OCI-LY1 (cell line): ENCODE data around the gene DOCK2.

Experiments
- EZH2 ChIP-seq: fragments of 200-600 bp; sonication (generic), shearing (Covaris generic); IDR thresholded peaks from 2 replicates; pipeline ENCODE4 v1.8.0; 2017; ENCODE audit warnings: borderline replicate concordance, mixed run types, mild to moderate bottlenecking, antibody characterized with exemption, low read length, moderate library complexity, mixed read lengths
- TF ChIP-seq, protein P1 (sequence below): fragments of 200-600 bp; sonication (generic), shearing (Covaris generic); IDR thresholded peaks from 2 replicates; pipeline ENCODE4 v1.5.1; 2017; ENCODE audit warnings: mild to moderate bottlenecking, antibody characterized with exemption, low read length, moderate library complexity, mixed read lengths

DNA sequence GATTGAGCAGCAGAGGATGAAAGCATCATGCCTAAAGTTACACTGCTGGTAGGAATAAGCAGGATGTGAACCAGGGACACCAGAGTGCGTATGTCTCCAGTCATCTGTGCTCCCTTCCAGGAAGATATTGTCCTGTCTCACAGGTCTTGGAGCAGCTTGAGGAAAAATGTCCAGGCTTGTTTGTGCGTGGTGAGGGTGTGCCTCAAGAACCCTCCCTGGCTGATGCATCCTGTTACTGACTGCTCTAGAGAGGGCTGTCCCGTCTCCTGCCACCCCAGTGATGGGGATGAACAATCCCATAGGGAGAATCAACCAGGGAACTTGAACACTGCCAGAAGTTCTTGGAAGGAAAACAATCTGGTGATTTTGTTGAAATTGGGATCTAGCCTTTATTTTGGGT lies 211.2 kb downstream of the DOCK2 start:
- TF ChIP-seq, protein P1, sequence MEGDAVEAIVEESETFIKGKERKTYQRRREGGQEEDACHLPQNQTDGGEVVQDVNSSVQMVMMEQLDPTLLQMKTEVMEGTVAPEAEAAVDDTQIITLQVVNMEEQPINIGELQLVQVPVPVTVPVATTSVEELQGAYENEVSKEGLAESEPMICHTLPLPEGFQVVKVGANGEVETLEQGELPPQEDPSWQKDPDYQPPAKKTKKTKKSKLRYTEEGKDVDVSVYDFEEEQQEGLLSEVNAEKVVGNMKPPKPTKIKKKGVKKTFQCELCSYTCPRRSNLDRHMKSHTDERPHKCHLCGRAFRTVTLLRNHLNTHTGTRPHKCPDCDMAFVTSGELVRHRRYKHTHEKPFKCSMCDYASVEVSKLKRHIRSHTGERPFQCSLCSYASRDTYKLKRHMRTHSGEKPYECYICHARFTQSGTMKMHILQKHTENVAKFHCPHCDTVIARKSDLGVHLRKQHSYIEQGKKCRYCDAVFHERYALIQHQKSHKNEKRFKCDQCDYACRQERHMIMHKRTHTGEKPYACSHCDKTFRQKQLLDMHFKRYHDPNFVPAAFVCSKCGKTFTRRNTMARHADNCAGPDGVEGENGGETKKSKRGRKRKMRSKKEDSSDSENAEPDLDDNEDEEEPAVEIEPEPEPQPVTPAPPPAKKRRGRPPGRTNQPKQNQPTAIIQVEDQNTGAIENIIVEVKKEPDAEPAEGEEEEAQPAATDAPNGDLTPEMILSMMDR = no peak
- TF ChIP-seq EZH2 = no peak
